NCI-H748 (cell line): Measurements from ENCODE around the gene C3orf18.
"Not testable (repeated sequence)": the region's sequence is repeated elsewhere in the genome, so short reads cannot be mapped to it uniquely, and the experiment has no call there.

Experiments used
- DNase-seq: peaks from one replicate; lab custom pipeline; 2025; ENCODE audit not compliant: unreplicated experiment; lab: John Stamatoyannopoulos, UW

C3orf18 gene

GRCh38 chr3:50523279-50523811, 44.2 kb downstream of the C3orf18 start:
- DNase-seq: no peak

- no peak for DNase-seq
Measured at GRCh38 chr3:50521572-50521971, 46.0 kb downstream of the C3orf18 start.

GRCh38 chr3:50520849-50521248, 46.7 kb downstream of the C3orf18 start:
- DNase-seq: no peak

GRCh38 chr3:50519471-50520089, 48.0 kb downstream of the C3orf18 start:
- DNase-seq: peak; percentile 46

GRCh38 chr3:50518436-50518835, 49.1 kb downstream of the C3orf18 start:
- DNase-seq: no peak

GRCh38 chr3:50517721-50518206, 49.8 kb downstream of the C3orf18 start:
- DNase-seq: no peak

GRCh38 chr3:50516440-50516871, 51.1 kb downstream of the C3orf18 start:
- DNase-seq: no peak

- DNase-seq: peak; percentile 19
Measured at GRCh38 chr3:50515565-50516439, 51.7 kb downstream of the C3orf18 start.

GRCh38 chr3:50512908-50513307, 54.6 kb downstream of the C3orf18 start:
- DNase-seq: not testable (repeated sequence)

GRCh38 chr3:50512131-50512530, 55.4 kb downstream of the C3orf18 start:
- DNase-seq: no peak

- no peak for DNase-seq
Measured at GRCh38 chr3:50510325-50510724, 57.2 kb downstream of the C3orf18 start.

- DNase-seq: no peak
Measured at GRCh38 chr3:50509715-50510114, 57.8 kb downstream of the C3orf18 start.

GRCh38 chr3:50508821-50509220, 58.7 kb downstream of the C3orf18 start:
- DNase-seq: no peak
